Transverse colon (tissue), 4 donors: ENCODE measurements around the gene MGAT2. TPM values are rescaled to one million over a fixed set of nuclear protein-coding genes. Genes with fewer than 3 reads are reported as not detected.

Experiments used
- DNase-seq: peaks from one replicate; pipeline ENCODE4 v3.0.0-alpha.2; 2019
- H3K27ac ChIP-seq, 4 donors: fragments of 200-600 bp; sonication (generic); 2 replicates each; pipeline ENCODE4 v1.5.1; 2016 to 2018; ENCODE audit warnings: inconsistent platforms in 4 of 4
- H3K27me3 ChIP-seq: fragments of 200-600 bp; sonication (generic); 2 replicates; pipeline ENCODE4 v1.5.1; 2017; ENCODE audit warnings: inconsistent platforms
- H3K36me3 ChIP-seq, 4 donors: fragments of 200-600 bp; sonication (generic); 2 replicates each; pipeline ENCODE4 v1.5.1; 2017 to 2019; ENCODE audit warnings: inconsistent platforms in 4 of 4
- H3K4me1 ChIP-seq, 4 donors: fragments of 200-600 bp; sonication (generic); 2 replicates each; pipeline ENCODE4 v1.5.1; 2017 to 2020; ENCODE audit warnings: inconsistent platforms in 4 of 4
- H3K4me3 ChIP-seq, 4 donors: fragments of 200-600 bp; sonication (generic); 1 replicate in 1 of 4; 2 replicates in 3 of 4; pipeline versions ENCODE4 v1.5.1 to v1.6.1; 2017 to 2019; ENCODE audit warnings: inconsistent platforms in 4 of 4
- H3K9me3 ChIP-seq, 2 donors: fragments of 200-600 bp; sonication (generic); 2 replicates each; pipeline ENCODE4 v1.5.1; 2017 to 2019; ENCODE audit warnings: inconsistent platforms in 2 of 2
- EP300 ChIP-seq: sonication (generic); formaldehyde crosslinking; IDR thresholded peaks from one replicate; pipeline ENCODE4 v1.6.1; 2017; ENCODE audit warnings: antibody characterized with exemption, low read depth
- POLR2A ChIP-seq: fragments of 450-650 bp; IDR thresholded peaks from one replicate; pipeline ENCODE4 v1.6.1; 2016; ENCODE audit warnings: antibody characterized with exemption, mild to moderate bottlenecking, moderate library complexity
- POLR2AphosphoS5 ChIP-seq, 3 donors: sonication (generic); formaldehyde crosslinking; IDR thresholded peaks; one replicate each; pipeline ENCODE4 v1.6.1; 2016; ENCODE audit warnings: antibody characterized with exemption in 3 of 3
- WGBS, 2 donors: methylation state at CpG; one replicate each; pipeline ENCODE4 v1.1.5; 2018; ENCODE audit warnings: low coverage in 1 of 2; 5-methylcytosine and 5-hydroxymethylcytosine counted together
- in situ Hi-C, 4 donors: fragments of 200-750 bp; cut with MboI; loops; one replicate each; pipeline versions ENCODE4 v1.15.0 to v1.15.1; 2017; ENCODE audit warnings: low sequenced_read_pairs in 3 of 4, low pct_ligation_motif_present in 1 of 4, low pct_unique_long_range_greater_than_20kb in 1 of 4
- intact Hi-C: fragments of 100-400 bp; cut with DNase I; formaldehyde crosslinking; loops from one replicate; pipeline ENCODE4 v1.15.1; 2023; ENCODE audit warnings: low total_unique reads
- total RNA-seq, 4 donors: library from RNA; depleted of rRNA; stranded (reverse); fragments of >200 nt; gene quantifications; one replicate each; pipeline ENCODE4 v1.1.0, GENCODE V29; 2016
- TF ChIP-seq, protein P1 (sequence below), 5 experiments: fragments of 200-600 bp in 3 of 5; fragments of 450-650 bp in 2 of 5; sonication (generic) in 3 of 5; IDR thresholded peaks; 1 replicate in 2 of 5; 2 replicates in 3 of 5; pipeline ENCODE4 v1.5.1; 2016 to 2017; ENCODE audit warnings: antibody characterized with exemption in 5 of 5, inconsistent platforms in 3 of 5, mild to moderate bottlenecking in 2 of 5, moderate library complexity in 1 of 5

Gene MGAT2
- total RNA-seq, 4 donors from 2014 or later: 24.3 to 62.3 (median 49.2) TPM

GRCh38 chr14:49619730-49620129, 869 bp upstream of the MGAT2 start:
- Histone ChIP-seq H3K9me3 (no peaks in the 10 kb centered on the region), H3K4me3 (peak overlapping the region; percentile 79 to 99 (median 90)), H3K27ac (peak overlapping the region; percentile 95 to 99 (median 96)), H3K36me3 (peaks cover 0 to 10% (median 3%) of the 10 kb centered on the region in 4 donors), H3K4me1 (peaks cover 5 to 54% (median 39%) of the 10 kb centered on the region in 4 donors), H3K27me3 (no peaks in the 10 kb centered on the region)
- intact Hi-C loops: no loop called here
- in situ Hi-C loops: no loop called here
- WGBS, 2 donors: 1% methylated on average over 10 to 11 of the region's 11 CpGs
- TF ChIP-seq POLR2A (no peak), POLR2AphosphoS5 (IDR thresholded peaks at IDR 0.05) (no peak), EP300 (no peak)
- TF ChIP-seq, protein P1, sequence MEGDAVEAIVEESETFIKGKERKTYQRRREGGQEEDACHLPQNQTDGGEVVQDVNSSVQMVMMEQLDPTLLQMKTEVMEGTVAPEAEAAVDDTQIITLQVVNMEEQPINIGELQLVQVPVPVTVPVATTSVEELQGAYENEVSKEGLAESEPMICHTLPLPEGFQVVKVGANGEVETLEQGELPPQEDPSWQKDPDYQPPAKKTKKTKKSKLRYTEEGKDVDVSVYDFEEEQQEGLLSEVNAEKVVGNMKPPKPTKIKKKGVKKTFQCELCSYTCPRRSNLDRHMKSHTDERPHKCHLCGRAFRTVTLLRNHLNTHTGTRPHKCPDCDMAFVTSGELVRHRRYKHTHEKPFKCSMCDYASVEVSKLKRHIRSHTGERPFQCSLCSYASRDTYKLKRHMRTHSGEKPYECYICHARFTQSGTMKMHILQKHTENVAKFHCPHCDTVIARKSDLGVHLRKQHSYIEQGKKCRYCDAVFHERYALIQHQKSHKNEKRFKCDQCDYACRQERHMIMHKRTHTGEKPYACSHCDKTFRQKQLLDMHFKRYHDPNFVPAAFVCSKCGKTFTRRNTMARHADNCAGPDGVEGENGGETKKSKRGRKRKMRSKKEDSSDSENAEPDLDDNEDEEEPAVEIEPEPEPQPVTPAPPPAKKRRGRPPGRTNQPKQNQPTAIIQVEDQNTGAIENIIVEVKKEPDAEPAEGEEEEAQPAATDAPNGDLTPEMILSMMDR (IDR thresholded peaks at IDR 0.05): no peak
- DNase-seq: no peak

GRCh38 chr14:49621114-49621881, 699 bp downstream of the MGAT2 start:
- Histone ChIP-seq H3K4me3 (peak overlapping the region; percentile 79 to 99 (median 93)), H3K36me3 (peaks cover 0 to 20% (median 3%) of the 10 kb centered on the region in 4 donors), H3K4me1 (peaks cover 5 to 58% (median 39%) of the 10 kb centered on the region in 4 donors), H3K27ac (peak overlapping the region; percentile 95 to 99 (median 96)), H3K9me3 (no peaks in the 10 kb centered on the region), H3K27me3 (no peaks in the 10 kb centered on the region)
- WGBS, 2 donors: 0 to 1% methylated on average over 8 to 50 of the region's 65 CpGs
- intact Hi-C loops (no loop called here), in situ Hi-C loops (no loop called here)
- peak; percentile 75 for DNase-seq
- TF ChIP-seq, protein P1 (IDR thresholded peaks at IDR 0.05): peak in 1 of 5 experiments; percentile 3
- no peak for TF ChIP-seq POLR2A

GRCh38 chr14:49622022-49622607, 1.5 kb downstream of the MGAT2 start:
- Histone ChIP-seq H3K27me3 (no peaks in the 10 kb centered on the region), H3K9me3 (no peaks in the 10 kb centered on the region), H3K36me3 (peaks cover 0 to 20% (median 3%) of the 10 kb centered on the region in 4 donors), H3K4me3 (peak overlapping the region in 3 of 4 donors; percentile 79 to 99 (median 92)), H3K27ac (peak overlapping the region; percentile 95 to 99 (median 96)), H3K4me1 (peaks cover 5 to 58% (median 39%) of the 10 kb centered on the region in 4 donors)
- DNase-seq: no peak
- 38% methylated on average over 3 of the region's 3 CpGs; no CpG with 5 or more reads in 1 of the 2 donors for WGBS, 2 donors
- intact Hi-C loops: no loop called here
- in situ Hi-C loops: no loop called here
- no peak for TF ChIP-seq POLR2A
- TF ChIP-seq POLR2AphosphoS5 (IDR thresholded peaks at IDR 0.05): no peak
- no peak for TF ChIP-seq EP300
- TF ChIP-seq, protein P1 (IDR thresholded peaks at IDR 0.05): no peak

GRCh38 chr14:49623387-49623786, 2.8 kb downstream of the MGAT2 start:
- no peaks in the 10 kb centered on the region for H3K27me3 ChIP-seq
- no peak overlapping the region for H3K4me3 ChIP-seq
- in situ Hi-C loops (no loop called here), intact Hi-C loops (no loop called here)
- H3K4me1 ChIP-seq: peaks cover 5 to 49% (median 39%) of the 10 kb centered on the region in 4 donors
- no peaks in the 10 kb centered on the region for H3K9me3 ChIP-seq
- H3K27ac ChIP-seq: peak overlapping the region; percentile 44 to 95 (median 79)
- TF ChIP-seq POLR2AphosphoS5 (IDR thresholded peaks at IDR 0.05) (no peak), POLR2A (no peak)
- DNase-seq: no peak
- WGBS, 2 donors: 32 to 39% methylated on average over 3 of the region's 3 CpGs
- H3K36me3 ChIP-seq: peaks cover 0 to 18% (median 2%) of the 10 kb centered on the region in 4 donors
